RCC 7860 (cell line): ENCODE measurements around the gene PSMG4.

Experiments used
- DNase-seq: peaks from one replicate; pipeline ENCODE4 v3.0.0-alpha.2; 2015; ENCODE audit warnings: low spot score
- FAIRE-seq: peaks from 2 replicates; lab custom pipeline; 2012; peaks lifted over from hg19 to GRCh38; lab: Jason Lieb, UNC

PSMG4 gene

DNA sequence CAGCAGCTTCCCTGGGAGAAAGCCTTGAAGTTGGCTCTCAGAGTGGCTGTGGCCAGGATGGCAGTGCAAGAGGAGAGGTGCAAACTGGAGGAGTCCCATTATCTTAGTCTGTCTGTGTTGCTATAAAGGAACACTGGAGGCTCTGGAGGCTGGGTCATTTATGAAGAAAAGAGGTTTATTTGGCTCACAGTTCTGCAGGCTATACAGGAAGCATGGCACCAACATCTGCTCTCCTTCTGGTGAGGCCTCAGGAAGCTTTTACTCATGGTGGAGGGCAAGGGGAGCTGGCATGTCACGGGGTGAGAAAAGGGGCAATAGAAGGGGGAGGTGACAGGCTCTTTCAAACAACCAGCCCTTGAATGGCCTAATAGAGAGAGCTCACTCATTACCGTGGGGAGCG lies 47.1 kb downstream of the PSMG4 start:
- DNase-seq: no peak
- no peak for FAIRE-seq

DNA sequence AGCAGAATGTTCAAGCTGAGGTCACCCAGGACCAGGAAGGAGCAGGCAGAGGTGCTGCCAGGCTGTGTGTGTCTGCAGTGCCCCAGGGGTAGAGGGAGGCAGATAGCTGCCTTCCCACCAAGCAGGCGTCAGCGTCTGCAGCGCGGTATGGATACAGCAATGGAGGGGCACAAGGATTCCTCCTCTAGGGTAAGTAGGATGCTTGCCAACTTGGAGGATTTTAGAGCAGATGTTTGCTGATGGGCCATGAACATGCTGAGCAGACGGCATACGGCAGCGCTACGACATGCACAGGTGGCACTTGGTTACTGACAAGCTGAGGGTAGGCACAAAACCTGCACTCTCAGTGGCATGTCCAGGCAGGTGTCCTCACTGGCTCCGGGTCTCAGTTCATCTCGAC lies 48.1 kb downstream of the PSMG4 start:
- FAIRE-seq: no peak

DNA sequence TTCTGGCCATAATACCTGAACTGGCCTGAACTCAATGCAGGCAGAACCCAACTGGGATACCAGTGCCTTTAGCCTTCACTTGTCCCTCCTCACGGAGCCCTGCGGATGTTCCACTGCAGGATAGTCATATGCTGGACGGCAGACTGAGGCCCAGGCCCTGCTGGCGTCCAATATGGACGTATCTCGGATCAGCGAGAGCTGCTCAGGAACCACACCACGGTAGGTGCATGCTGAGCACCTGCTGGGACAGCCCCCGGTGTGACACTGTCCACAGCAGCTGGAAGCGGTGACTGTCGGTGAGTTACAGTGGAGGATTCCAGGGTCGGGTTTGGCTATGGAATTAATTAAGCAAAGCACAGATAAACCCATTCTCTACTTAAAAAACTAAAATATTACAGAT lies 48.7 kb downstream of the PSMG4 start:
- no peak for FAIRE-seq
- no peak for DNase-seq

More for the DNA sequence above, 48.1 kb downstream of the PSMG4 start:
- DNase-seq: no peak

DNA sequence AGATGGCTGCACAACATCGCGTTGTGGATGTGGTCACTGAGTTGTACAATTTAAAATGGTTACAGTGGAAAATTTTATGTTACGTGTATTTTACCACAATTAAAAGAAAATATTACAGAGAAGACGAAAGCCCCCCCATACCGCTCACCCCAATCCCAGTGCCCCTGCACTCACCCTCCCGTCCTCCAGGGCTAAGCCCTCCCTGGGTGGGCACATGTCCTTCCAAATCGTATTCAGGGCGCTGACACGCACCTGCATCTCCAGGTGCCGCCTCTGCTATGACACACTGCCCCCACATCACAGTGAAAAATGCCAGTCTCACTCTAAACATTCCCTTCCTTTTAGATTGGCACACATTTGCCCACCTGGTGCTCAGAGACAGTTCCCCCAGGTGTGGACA lies 49.4 kb downstream of the PSMG4 start:
- FAIRE-seq (no peak), DNase-seq (no peak)

DNA sequence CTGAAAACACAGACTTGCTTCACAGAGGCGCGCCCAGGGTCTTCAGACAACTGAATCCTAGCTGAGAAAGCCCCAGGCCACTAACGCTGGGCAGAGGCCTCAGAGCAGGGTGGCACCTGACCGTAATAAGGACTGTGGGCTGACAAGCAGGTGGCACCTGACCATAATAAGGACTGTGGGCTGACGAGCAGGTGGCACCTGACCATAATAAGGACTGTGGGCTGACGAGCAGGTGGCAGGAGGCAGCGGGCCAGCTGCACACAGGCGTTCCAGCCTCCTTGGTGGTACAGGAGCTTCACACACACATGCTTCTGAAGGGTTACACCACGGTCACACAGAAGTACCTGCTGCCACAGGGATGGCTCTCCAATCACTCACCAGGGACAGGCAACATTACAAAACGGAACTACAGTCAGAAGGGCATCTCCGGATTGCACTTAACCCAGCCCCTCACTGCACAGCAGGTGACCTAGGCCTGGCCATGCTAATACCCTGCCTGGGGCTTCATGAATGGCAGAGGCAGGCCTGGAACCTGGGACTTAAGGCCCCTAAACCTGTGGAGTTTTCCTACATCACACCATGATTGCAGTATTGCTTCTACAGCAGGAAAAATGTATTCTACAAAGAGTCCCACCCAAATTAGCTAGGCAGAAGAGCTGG lies 50.8 kb downstream of the PSMG4 start:
- DNase-seq: no peak
- no peak for FAIRE-seq

DNA sequence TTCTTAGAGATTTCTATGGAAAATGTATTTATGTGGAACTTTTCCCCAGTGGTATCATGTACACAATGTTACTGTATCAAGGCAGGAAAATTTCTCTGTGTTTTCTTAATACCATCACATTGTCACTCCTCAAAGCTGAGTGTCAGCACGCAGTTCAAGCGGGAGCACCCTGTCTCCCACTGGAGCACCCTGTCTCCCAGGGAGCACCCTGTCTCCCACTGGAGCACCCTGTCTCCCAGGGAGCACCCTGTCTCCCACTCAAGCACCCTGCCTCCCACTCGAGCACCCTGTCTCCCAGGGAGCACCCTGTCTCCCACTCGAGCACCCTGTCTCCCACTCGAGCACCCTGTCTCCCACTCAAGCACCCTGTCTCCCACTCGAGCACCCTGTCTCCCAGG lies 51.3 kb downstream of the PSMG4 start:
- FAIRE-seq: no peak
- DNase-seq: no peak

DNA sequence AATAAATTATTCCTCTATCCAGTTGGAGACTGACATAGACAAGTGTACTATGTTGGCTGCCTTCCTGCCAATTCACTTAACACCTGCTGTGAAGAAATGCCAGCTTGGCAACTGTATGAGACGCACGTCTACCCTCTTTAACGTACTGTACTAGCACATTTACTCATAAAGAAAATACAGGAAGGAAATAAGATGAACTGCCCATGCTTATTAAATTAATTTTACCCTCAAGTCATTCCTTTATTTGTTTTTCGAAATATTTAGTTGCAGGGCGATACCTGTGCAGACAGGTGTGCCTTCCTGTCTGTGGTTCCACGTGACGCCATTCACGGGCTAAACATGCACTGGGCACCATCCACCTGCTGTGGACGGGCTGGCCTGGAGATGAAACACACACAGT lies 52.0 kb downstream of the PSMG4 start:
- no peak for DNase-seq
- no peak for FAIRE-seq

DNA sequence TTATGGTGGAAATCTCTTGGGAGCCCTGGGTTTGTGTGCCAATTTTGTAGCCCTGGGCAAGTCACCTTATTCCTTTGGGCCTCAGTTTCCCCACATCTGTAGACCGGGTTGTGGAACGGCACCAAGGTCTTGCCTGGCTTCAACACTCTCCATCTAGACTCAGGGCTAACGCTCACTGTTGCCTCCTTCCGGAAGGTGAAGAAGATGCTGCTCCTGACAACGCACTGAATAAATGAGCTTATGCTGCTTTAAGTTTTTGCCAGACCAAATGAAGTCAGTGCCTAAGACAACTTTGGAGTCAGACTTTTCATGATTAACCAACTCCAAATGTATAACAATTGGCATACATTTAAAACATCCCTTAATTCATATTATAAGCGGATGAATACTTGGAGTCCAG lies 53.1 kb downstream of the PSMG4 start:
- no peak for FAIRE-seq
- DNase-seq: no peak

DNA sequence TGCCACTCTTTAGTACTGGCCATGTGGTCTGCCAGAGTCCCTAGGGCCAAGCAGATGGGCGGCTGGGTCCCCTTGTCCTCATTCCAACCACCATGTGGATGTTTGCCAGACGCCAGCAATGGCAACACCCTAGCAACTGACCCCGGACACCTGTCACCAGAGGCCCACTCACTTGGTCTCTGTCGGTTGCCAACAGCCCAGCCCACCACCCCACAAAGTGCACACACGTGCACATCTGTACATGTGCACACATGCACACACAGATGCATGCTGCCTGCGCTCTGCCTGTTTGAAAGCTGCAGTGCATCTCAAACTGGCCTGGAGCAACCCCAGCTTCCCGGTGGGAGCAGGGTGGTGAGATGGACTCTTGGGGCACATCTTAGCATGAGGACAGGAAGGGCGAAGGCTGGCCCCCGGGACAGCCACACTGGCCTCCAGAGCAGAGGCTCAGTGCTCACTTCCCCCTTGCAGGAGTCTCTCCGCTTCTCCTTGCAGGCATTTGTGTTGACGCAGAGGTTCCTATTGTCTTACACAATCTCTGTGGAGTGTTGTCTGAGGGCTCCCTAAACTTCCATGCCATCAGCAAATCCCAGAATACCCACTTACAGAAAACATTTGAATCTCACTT lies 54.0 kb downstream of the PSMG4 start:
- FAIRE-seq: no peak
- no peak for DNase-seq

DNA sequence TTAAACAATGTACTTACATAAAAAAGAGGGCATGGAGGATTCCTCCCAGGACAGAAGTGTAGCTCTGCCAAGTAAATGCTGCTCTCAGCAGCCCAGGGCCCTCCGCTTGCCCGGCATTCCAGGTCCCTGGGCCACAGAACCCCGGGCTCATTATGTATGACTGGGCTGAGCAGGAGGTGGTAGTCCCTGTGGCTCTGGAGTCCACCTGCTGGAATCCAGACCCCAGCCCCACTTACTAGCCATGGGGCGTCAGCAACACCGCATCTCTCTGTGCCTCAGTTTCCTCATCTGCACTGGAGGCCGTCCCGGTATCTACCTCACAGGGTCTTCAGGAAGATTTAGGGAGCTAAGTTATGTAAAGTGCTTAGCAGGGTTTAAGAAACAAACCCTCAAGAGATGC lies 55.4 kb downstream of the PSMG4 start:
- FAIRE-seq (no peak), DNase-seq (no peak)

DNA sequence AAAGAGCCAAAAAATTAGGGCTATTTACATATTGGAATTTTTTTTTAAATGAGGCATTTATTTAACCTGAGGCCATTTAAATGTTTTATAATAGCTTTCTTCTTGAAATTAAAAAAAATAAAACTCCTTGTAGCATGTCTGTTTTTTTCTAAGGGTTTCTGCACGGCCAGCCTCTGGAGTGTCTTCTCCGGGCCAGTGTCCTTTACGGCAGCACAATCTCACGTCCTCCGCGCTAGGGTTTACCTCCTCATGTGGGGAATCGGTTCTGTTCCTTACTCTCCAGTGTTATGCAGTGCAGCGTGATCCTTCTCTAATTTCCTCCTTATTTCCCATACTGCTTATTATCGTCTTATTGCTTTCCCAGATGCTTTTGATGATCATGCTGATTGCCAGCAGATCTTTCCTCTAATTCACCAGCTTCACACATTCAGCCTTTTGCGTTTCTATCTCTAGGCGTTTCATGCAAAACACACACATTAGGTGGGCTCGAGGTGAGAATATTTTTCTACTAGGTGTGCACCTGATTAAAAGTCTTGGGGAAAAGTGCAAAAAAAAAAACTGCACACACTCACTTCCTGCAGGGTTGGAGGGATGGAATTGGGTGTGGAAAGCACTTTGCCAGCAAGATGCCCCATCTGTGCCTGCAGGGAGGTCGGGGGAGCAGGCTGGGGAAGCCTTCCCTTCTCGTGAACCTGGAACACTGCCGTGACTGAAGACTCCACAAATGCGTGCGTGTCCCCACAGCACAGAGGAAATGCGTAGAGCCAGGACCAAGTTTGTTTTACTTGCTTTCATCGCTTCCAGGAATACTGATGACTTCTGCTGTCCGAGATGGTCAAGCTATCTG lies 56.1 kb downstream of the PSMG4 start:
- DNase-seq (no peak), FAIRE-seq (no peak)

DNA sequence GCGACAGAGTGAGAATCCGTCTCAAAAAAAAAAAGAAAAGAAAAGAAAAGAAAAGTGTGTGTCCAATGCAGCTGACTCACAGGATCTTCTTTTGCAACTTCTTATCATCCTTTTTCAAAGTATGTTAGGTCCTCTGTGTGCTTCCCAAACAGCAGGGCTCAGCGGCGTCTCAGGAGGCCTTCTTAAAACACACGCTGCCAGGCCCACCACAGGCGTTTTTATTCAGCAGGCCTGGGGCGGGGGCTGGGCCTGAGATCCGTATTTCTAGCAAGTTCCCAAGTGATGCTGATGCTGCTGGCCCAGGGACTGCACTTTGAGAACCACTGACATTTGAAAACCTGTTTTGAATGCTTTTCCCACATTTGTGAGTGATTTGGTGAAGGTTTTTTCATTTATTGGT lies 57.1 kb downstream of the PSMG4 start:
- DNase-seq (no peak), FAIRE-seq (no peak)

DNA sequence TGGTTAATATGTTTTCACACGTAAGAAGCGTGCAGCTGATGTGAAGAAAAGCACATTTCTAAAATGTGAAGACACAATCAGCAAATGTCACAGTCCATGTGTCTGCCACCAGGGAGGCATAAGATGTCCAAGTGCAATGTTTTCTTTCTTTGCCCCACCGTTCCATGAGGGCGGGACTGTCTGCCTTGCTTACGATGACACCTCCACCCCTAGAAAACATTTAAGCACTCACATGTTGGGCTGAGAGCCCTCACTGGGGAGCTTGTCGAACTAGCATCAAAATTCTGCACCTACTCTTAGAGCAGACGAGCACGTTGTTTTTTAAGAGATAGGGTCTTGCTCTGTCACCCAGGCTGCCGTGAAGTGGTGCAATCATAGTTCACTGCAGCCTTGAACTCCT lies 57.6 kb downstream of the PSMG4 start:
- no peak for DNase-seq
- FAIRE-seq: no peak

DNA sequence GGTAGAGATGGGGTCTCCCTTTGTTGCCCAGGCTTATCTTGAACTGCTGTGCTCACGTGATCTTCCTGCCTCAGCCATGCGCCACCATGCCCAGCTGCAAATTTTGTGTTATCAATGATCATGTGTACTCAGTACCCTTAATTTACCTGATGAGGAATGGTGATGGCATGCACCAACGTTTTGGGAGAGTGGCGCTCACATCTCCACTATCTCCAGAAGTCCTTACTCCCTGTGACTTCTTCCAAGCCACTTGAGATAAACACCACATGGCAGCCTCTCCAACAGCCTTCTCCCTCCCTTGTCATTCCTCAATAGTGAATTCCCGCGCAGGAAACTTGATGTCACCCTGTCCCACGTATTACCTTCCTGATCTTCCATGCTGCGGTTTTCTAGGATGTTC lies 58.1 kb downstream of the PSMG4 start:
- FAIRE-seq (no peak), DNase-seq (no peak)
